IPS DF 4.7 (cell line): Measurements from ENCODE around the gene HYAL2.

Source experiments
- DNase-seq: peaks from one replicate; pipeline ENCODE4 v3.0.0-alpha.2; 2013; ENCODE audit warnings: low spot score; ENCODE audit errors: extremely low read depth

HYAL2 gene

DNA sequence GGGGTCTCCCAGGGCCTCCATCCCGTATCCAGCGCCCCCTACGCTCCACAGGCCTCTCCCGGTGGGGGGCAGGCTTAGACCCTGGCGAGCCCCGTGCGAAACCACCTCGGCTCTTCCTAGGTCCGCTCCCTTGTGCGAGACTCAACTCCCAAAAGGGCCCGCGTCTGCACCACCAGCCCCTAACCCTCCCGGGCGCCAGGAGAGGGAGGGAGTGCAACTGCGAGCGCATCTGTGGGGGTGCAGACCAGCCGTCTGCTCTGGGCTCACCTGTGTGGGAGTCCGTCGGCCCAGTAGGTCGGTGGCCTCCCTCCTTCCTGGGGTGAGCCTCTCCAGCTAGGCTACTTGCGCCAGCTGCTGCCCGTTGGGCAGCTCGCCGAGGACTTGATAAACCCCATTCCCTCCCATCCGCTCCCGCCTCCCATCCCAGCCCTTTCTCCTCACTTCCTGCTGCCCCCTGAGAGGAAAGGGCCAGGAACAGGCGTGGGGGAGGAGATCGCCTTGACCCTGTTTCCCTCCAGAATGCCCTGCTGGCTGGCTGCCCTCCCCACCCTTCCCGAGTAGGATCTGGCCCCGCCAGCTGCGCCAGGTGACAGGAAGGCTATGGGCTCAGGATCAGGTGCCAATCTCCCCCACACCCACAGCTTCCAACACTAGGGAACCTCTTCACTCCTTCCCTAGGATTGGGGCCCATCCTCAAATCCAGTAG is at the start of gene HYAL2:
TSS of gene HYAL2 (minus strand) at position 360 of the 706 bp plus-strand sequence. CDS start 2,256 bp downstream, outside the sequence.
- DNase-seq, result no peak

- no peak for DNase-seq
These were observed 48.7 kb upstream of the HYAL2 start for GRCh38 chr3:50371133-50371685.

DNA sequence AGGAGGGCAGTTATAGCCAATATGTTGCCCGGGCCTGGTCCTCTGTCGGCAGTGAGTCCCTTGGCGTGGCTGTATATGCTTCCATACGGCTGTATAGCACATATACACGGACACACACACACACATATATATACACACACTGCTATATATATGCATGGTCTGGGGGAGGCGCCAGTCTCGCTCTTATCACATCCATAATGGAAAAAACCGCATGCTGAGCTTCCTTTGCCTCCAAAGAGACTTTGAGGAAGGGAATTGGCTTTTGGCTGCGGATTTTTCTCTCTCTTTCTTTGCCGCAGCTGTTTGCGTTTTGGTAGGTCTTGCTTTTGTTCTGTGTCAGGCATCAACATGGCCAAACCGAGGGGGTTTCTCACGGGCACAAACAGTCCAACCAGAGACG is 48.0 kb upstream of the HYAL2 start:
- DNase-seq, result no peak

DNA sequence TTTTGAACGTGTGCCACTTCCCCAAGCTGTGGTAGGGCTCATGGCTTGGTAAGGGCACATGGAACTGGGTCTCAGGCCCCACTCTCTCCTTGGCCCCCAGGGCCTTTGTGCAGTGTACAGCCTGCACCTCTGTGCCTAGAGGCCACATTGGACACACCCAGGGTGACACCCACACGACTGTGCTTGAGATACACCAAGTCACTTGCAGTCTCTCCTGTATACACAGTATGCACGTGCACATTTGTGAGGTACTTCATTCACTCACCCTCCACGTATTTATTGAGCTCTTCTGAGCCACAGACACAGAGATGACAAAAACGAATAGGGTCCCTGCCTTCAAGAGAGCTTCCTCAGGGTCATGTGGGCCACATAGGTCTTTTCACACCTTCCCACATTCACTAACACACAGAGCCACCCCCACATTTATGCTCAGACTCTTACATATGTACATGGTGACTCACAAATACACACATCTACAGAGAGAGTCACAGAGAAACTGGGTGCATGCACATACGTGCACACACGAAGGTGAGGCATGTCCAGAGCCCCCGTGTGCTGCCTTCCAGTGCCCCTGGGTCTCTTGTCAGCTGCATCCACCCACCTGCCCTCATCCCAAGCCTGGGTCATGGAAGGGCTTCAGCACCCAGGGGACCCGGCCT is 46.6 kb upstream of the HYAL2 start:
- DNase-seq, result no peak

GRCh38 chr3:50365842-50366220 is 43.3 kb upstream of the HYAL2 start:
- no peak for DNase-seq

DNA sequence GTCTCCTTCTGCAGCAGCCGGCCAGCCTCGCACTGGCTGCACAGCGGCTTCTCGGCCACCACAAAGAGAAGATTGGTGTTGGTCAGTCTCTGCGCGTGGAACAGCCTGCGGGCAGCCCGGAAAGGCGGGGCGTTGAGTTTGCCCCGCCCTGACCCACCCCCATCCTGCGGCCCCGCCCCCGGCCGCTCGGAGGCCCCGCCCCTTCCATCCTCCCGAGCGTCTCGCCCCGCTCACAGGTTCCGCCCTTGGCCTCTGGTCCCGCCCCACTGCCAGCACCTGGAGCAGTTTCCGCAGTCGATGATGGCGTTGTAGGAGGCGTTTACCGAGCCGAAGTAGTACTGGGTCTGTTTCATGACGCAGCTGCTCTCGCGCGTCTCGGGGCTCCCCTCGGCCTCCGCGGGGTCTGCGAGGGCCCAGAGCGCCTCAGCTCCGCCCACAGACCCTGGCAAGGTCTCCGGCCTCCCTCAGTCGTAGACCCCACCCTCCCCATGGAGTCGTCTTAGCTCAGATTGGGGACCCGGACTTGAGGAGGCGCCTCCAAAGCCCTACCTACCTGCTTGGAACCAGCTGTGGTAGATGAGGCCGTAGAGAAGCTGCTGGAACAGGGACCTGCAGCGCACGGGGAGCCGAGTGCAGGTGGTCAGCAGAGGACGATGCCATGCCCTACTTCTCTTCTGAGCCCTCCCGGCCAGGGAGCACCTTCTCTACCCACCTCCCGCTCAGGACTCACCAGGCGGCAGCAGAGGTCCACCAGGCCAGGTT is 42.7 kb upstream of the HYAL2 start:
- no peak for DNase-seq

DNA sequence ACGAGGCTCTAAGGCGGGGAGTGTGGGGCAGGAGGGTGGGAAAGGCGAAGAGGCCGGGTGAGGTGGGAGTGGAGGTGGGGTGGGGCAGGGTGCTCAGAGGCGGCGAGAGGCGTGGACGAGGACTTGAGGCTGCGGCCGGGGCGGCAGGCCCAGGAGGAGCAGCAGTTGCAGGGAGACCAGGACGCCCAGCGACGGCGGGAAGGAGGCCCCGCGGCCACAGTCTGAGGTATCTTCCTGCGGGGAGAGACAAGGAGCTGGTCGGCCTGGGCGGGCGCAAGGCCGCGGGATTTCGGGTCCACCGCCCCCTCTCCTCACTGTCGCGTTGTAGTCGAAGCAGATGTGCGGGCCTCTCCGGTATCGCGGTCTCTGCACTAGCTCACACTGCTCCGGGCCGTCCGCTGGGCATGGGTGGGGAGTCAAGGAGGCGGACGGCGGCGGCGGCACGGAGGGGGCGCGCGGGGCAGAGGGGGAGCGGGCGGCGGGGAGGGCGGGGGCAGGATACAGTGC is 42.1 kb upstream of the HYAL2 start:
- no peak for DNase-seq

GRCh38 chr3:50359760-50360110 is 37.2 kb upstream of the HYAL2 start:
- DNase-seq, result no peak

DNA sequence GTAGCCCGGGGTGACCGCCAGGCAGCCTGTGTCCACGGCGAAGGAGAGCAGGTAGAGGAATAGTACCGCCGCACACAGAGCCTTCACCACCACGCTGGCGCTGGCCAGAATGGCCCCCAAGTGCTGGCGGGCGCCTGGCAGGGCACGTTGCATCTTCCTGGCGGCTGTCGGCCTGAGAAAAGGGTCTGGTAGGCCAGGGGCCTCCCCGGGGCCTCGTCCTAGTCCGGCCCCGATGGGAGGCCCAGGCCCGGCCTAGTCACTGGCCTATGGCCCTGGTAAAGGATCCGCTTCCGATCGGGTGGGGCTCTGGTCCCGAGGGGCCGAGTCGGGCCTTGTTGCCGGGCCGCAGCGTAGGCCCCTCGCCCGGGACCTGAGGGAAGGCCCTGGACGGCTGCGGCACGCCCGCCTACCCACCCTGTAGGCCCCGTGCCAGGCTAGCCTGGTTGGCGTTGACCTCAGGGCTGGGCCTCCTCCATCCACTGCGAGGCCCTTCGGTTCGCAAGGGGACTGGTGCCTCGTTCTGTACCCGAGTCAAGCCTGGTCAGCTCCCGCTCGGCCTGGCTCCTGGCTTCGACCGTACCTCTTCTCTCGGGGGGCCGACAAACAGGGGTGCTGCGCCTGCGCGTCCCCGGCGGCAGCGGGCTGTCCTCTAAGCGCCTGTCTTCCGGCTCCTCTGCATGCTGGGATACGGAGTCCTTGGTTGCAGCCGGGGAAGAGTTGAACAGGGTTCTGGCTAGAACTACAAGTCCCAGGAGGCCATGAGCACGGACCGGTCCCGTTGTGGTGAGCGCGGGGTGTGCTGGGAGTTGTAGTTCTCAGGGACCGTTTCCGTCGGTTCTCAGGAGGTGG is 36.6 kb upstream of the HYAL2 start, which contains the start of gene TMEM115:
TSS of gene TMEM115 (minus strand) at position 611 of the 849 bp plus-strand sequence. CDS start at position 153, 458 bp downstream.
- DNase-seq, result peak; percentile 95

DNA sequence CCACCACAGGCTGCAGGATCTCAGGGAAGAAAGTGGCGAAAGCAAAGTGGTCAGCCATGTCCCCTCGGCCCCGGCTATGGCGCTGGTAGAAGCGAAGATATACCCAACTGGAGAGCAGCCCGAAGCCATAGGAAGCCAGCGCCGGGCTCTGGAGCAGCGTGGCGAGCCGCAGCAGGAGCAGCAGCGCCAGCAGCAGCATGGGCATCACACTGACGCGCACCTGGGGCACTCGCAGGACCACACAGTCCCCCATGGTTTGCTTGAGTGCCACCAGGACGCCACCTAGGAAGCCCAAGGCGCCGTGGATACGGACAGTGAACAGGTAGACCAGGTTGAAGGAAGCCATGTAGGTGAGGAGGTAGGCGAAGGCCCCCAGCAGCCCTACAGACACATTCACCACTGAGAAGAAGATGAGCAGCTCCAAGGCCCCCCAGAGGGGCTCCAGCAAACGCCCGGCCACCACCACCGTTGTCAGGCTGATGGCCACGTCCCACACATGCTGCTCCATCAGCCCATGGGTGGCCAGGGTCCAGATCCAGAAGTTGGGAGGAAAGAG is 35.9 kb upstream of the HYAL2 start:
- DNase-seq, result no peak

GRCh38 chr3:50357481-50357880 is 34.9 kb upstream of the HYAL2 start:
- no peak for DNase-seq

- DNase-seq, result no peak
These were observed 34.0 kb upstream of the HYAL2 start for GRCh38 chr3:50356553-50356952.

DNA sequence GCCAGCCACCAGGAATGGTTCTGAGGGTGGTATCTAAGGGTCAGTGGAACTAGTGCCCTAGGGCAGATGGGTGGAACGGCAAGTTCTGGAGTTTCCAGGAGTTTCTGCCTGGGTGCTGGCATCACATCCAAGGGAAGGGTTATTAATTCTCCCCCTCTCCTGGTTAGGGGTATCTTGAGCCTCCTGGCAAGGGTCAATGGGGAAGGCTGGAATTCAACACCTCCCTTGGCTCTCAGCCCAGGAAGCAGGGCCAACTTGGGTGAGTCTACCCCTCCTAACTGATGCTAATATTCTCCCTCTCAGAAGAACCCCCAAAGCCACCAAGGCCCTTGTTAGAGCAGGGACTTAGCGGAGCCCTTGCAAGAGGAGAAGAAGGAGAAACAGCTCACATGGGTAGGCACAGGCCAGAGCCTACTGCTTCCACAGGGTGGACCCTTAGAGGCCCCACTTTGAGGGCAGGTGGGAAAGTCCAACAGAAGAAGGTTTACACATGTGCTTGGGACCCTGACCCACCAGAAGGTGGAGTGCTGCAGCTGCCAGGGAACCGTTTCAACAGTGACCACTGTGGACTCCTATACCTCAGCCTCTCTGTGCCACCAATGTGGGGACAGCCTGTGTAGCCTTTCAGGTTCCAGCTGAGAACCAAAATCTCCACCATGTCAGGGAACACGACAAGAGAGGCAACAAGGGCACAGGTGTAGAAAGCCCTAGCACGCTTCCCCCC is 33.4 kb upstream of the HYAL2 start:
- DNase-seq, result no peak

GRCh38 chr3:50354850-50355249 is 32.3 kb upstream of the HYAL2 start:
- DNase-seq, result no peak

GRCh38 chr3:50354186-50354764 is 31.7 kb upstream of the HYAL2 start:
- DNase-seq, result no peak

GRCh38 chr3:50353245-50354004 is 30.9 kb upstream of the HYAL2 start:
- DNase-seq, result no peak

DNA sequence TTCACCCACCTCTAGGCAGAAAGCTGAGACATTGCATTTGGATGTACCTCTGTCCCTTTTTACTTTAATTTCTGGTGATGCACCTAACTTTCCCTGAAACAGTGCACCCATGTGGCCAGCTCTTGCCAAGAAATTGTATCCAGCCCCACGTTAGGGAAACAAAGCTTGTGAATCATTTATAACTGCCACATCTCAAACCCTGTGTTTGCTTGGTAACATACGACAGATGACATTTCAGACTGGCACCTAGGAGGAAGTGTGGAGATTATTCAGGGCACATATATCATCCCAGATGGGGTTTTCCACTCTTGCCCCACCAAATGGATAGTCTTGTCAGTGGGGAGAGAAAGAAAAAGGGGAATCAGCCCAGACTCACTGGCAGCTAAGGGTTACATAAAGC is 30.2 kb upstream of the HYAL2 start:
- no peak for DNase-seq

- DNase-seq, result no peak
These were observed 28.8 kb upstream of the HYAL2 start for GRCh38 chr3:50351323-50351697.
